Embryonic facial prominence (tissue), 1 donor: ENCODE results near the gene SMS.

ENCODE experiments used
- DNase-seq: peaks from one replicate; pipeline ENCODE4 v3.0.0-alpha.2; 2016; ENCODE audit errors: extremely low spot score

Gene SMS

GRCh38 chrX:21978346-21978745 is 37.8 kb downstream of the SMS start:
- DNase-seq: no peak

- no peak for DNase-seq
Observed at GRCh38 chrX:21982311-21982710, 41.8 kb downstream of the SMS start.

GRCh38 chrX:21985332-21985777 is 44.8 kb downstream of the SMS start:
- DNase-seq: peak; percentile 54

- DNase-seq: no peak
Observed at GRCh38 chrX:21986596-21986995, 46.1 kb downstream of the SMS start.

- DNase-seq: no peak
Observed at GRCh38 chrX:21989384-21989783, 48.9 kb downstream of the SMS start.

GRCh38 chrX:21990832-21991231 is 50.3 kb downstream of the SMS start:
- DNase-seq: no peak

GRCh38 chrX:21991504-21991903 is 51.0 kb downstream of the SMS start:
- DNase-seq: no peak

GRCh38 chrX:21993265-21993664 is 52.8 kb downstream of the SMS start:
- no peak for DNase-seq

- no peak for DNase-seq
Observed at GRCh38 chrX:21996872-21997455, 56.5 kb downstream of the SMS start.

- DNase-seq: no peak
Observed at GRCh38 chrX:21998037-21998436, 57.5 kb downstream of the SMS start.

GRCh38 chrX:22004866-22005265 is 64.4 kb downstream of the SMS start:
- no peak for DNase-seq

GRCh38 chrX:22012051-22012450 is 71.5 kb downstream of the SMS start:
- DNase-seq: no peak

GRCh38 chrX:22012931-22013330 is 72.4 kb downstream of the SMS start:
- no peak for DNase-seq

- no peak for DNase-seq
Observed at GRCh38 chrX:22015139-22015750, 74.7 kb downstream of the SMS start.

- DNase-seq: no peak
Observed at GRCh38 chrX:22021751-22022324, 81.3 kb downstream of the SMS start.

GRCh38 chrX:22024577-22024976 is 84.1 kb downstream of the SMS start:
- no peak for DNase-seq

- no peak for DNase-seq
Observed at GRCh38 chrX:22025751-22026150, 85.2 kb downstream of the SMS start.

GRCh38 chrX:22026731-22027130 is 86.2 kb downstream of the SMS start:
- DNase-seq: no peak

GRCh38 chrX:22032084-22032483 is 91.6 kb downstream of the SMS start, which contains the start of gene PHEX:
TSS of gene PHEX (plus strand) at chrX:22032325. CDS start at chrX:22033006, 681 bp downstream.
- no peak for DNase-seq

- no peak for DNase-seq
Observed at GRCh38 chrX:22032506-22032905, 92.0 kb downstream of the SMS start.

GRCh38 chrX:22033818-22034217 is 93.3 kb downstream of the SMS start:
- DNase-seq: no peak

GRCh38 chrX:22035236-22035635 is 94.7 kb downstream of the SMS start:
- DNase-seq: no peak

- DNase-seq: no peak
Observed at GRCh38 chrX:22037225-22037624, 96.7 kb downstream of the SMS start.
